Measurements from ENCODE around the gene ENTPD2.
A peak's percentile ranks its signal among the peaks of the same experiment; 100 is the strongest.
"Not testable (repeated sequence)": the region's sequence is repeated elsewhere in the genome, so short reads cannot be mapped to it uniquely, and the experiment has no call there.

Gene ENTPD2

GRCh38 chr9:137045294-137046087 is 8.4 kb downstream of the ENTPD2 start:
- no peak for DNase-seq (ENCODE audit: low read depth in 2 of 2)

- no peak for DNase-seq (ENCODE audit: low read depth in 2 of 2)
Measured at GRCh38 chr9:137044502-137045177, 9.2 kb downstream of the ENTPD2 start.

GRCh38 chr9:137044037-137044436 is 9.8 kb downstream of the ENTPD2 start:
- DNase-seq (ENCODE audit: low read depth in 2 of 2): no peak

- no peak for DNase-seq (ENCODE audit: low read depth in 2 of 2)
Measured at GRCh38 chr9:137042751-137043727, 10.8 kb downstream of the ENTPD2 start.

- no peak for DNase-seq (ENCODE audit: low read depth in 2 of 2)
Measured at GRCh38 chr9:137041124-137041523, 12.7 kb downstream of the ENTPD2 start.

GRCh38 chr9:137040568-137040967 is 13.3 kb downstream of the ENTPD2 start:
- no peak for DNase-seq (ENCODE audit: low read depth in 2 of 2)

- no peak for DNase-seq (ENCODE audit: low read depth in 2 of 2)
Measured at GRCh38 chr9:137039611-137040366, 14.1 kb downstream of the ENTPD2 start.

- no peak for DNase-seq (ENCODE audit: low read depth in 2 of 2)
Measured at GRCh38 chr9:137038916-137039315, 14.9 kb downstream of the ENTPD2 start.

- no peak for DNase-seq (ENCODE audit: low read depth in 2 of 2)
Measured at GRCh38 chr9:137037483-137037882, 16.4 kb downstream of the ENTPD2 start.

GRCh38 chr9:137037035-137037434 is 16.8 kb downstream of the ENTPD2 start:
- DNase-seq (ENCODE audit: low read depth in 2 of 2): no peak

- no peak for DNase-seq (ENCODE audit: low read depth in 2 of 2)
Measured at GRCh38 chr9:137035937-137036336, 17.9 kb downstream of the ENTPD2 start.

- no peak for DNase-seq (ENCODE audit: low read depth in 2 of 2)
Measured at GRCh38 chr9:137035507-137035834, 18.4 kb downstream of the ENTPD2 start.

GRCh38 chr9:137034709-137035506 is 19.0 kb downstream of the ENTPD2 start:
- peak; percentile 73 to 83 for DNase-seq (ENCODE audit: low read depth in 2 of 2)

- DNase-seq (ENCODE audit: low read depth in 2 of 2): no peak
Measured at GRCh38 chr9:137034039-137034708, 19.7 kb downstream of the ENTPD2 start.

- DNase-seq (ENCODE audit: low read depth in 2 of 2): not testable (repeated sequence)
Measured at GRCh38 chr9:137033481-137033880, 20.4 kb downstream of the ENTPD2 start.

- DNase-seq (ENCODE audit: low read depth in 2 of 2): no peak
Measured at GRCh38 chr9:137032858-137033257, 21.0 kb downstream of the ENTPD2 start.

GRCh38 chr9:137031904-137032640 is 21.8 kb downstream of the ENTPD2 start, which contains the start of gene FUT7:
FUT7 (minus strand) TSS chr9:137032088; CDS start chr9:137031991, 97 bp downstream.
- peak in 1 of 2 donors; percentile 35 for DNase-seq (ENCODE audit: low read depth in 2 of 2)

- peak; percentile 40 to 44 for DNase-seq (ENCODE audit: low read depth in 2 of 2)
Measured at GRCh38 chr9:137030538-137031527, 23.0 kb downstream of the ENTPD2 start.
